ENCODE results near the gene IBA57.
"Not testable (repeated sequence)": the region's sequence is repeated elsewhere in the genome, so short reads cannot be mapped to it uniquely, and the experiment has no call there.

Gene IBA57

GRCh38 chr1:228226141-228226874, 60.7 kb downstream of the IBA57 start:
- DNase-seq (ENCODE audit: low read depth in 2 of 2), result no peak

- no peak for DNase-seq (ENCODE audit: low read depth in 2 of 2)
Observed at GRCh38 chr1:228226956-228227791, 61.6 kb downstream of the IBA57 start.

- not testable (repeated sequence) for DNase-seq (ENCODE audit: low read depth in 2 of 2)
Observed at GRCh38 chr1:228228147-228228546, 62.5 kb downstream of the IBA57 start.

GRCh38 chr1:228228601-228229074, 63.0 kb downstream of the IBA57 start:
- DNase-seq (ENCODE audit: low read depth in 2 of 2), result no peak

GRCh38 chr1:228231189-228231588, 65.6 kb downstream of the IBA57 start:
- DNase-seq (ENCODE audit: low read depth in 2 of 2), result no peak
